Measurements from ENCODE around the gene ZHX3. TPM values are rescaled to one million over a fixed set of nuclear protein-coding genes. Genes with fewer than 3 reads are reported as not detected.

The ZHX3 gene
- total RNA-seq, 1 experiment from 2014 or later = 24.6 TPM

DNA sequence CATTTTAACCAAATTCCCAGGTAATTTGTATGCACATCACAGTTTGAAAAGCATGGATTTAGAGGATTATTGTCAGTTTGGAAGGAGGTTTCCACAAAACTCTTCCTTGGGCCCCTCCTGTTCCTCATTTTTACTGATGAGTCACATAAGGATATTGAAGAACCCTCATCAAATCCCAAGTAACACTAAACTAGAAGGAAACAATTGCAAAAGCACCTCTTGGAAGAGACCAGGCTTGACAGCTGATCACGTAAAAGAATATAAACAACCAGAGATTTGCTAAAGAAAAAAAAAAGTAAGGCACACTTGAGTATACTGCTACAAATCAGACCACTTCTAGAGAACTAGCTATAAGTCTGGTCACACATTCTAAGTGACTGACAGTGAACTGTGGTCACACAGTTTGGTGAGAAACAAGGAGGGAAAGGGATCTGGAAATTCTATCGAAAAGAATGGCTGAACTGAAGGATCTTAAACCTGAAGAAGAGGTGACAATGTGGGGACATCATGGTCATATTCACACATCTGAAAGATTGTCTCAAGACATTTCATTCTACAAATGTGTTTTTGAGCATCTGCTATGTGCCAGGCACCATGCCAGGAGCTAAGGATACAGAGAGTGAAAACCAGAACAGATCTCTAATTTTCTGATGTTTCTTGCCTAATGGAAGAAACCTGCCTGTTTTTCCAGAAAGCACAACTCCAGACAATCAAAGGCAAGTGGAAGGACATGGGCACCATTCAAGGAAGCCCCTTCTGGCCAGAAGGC lies 24.1 kb downstream of the ZHX3 start:
- TF ChIP-seq, protein P1, sequence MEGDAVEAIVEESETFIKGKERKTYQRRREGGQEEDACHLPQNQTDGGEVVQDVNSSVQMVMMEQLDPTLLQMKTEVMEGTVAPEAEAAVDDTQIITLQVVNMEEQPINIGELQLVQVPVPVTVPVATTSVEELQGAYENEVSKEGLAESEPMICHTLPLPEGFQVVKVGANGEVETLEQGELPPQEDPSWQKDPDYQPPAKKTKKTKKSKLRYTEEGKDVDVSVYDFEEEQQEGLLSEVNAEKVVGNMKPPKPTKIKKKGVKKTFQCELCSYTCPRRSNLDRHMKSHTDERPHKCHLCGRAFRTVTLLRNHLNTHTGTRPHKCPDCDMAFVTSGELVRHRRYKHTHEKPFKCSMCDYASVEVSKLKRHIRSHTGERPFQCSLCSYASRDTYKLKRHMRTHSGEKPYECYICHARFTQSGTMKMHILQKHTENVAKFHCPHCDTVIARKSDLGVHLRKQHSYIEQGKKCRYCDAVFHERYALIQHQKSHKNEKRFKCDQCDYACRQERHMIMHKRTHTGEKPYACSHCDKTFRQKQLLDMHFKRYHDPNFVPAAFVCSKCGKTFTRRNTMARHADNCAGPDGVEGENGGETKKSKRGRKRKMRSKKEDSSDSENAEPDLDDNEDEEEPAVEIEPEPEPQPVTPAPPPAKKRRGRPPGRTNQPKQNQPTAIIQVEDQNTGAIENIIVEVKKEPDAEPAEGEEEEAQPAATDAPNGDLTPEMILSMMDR (IDR thresholded peaks at IDR 0.05; ENCODE audit: insufficient read depth in 1 of 2, low read depth in 1 of 2, low read length in 1 of 2, severe bottlenecking in 1 of 2, unreplicated experiment in 1 of 2) = no peak
- Histone ChIP-seq H3K9me3 (no peaks in the 10 kb centered on the region), H3K4me3 (ENCODE audit: low read depth, low read length) (no peak overlapping the region), H3K4me1 (no peaks in the 10 kb centered on the region), H3K36me3 (ENCODE audit: control insufficient read depth, insufficient read depth, low read length) (no peaks in the 10 kb centered on the region), H3K27me3 (replicated peaks; ENCODE audit: control insufficient read depth, insufficient read depth, low read length) (no peaks in the 10 kb centered on the region)
- Mint-ChIP-seq H3K4me1 (ENCODE audit: low read depth, unreplicated experiment) (no peaks in the 10 kb centered on the region), H3K9me3 (ENCODE audit: unreplicated experiment) (no peaks in the 10 kb centered on the region), H3K4me3 (ENCODE audit: unreplicated experiment) (no peak overlapping the region), H3K27ac (ENCODE audit: unreplicated experiment) (no peak overlapping the region), H3K36me3 (ENCODE audit: insufficient read depth, unreplicated experiment) (no peaks in the 10 kb centered on the region), H3K27me3 (ENCODE audit: insufficient read depth, unreplicated experiment) (no peaks in the 10 kb centered on the region)
- DNase-seq = no peak
- intact Hi-C loops (cut with micrococcal nuclease; ENCODE audit: unreplicated experiment) = no loop called here
- BruUV-seq (replicated peaks) = no TSS peak
- CTCF ChIA-PET = interaction anchor here (1.8 kb wide), 1 partner anchor 47 kb away, joined by 6 read pairs; the partner anchor contains the start of gene LPIN3
- POLR2A ChIA-PET = no interaction called here

DNA sequence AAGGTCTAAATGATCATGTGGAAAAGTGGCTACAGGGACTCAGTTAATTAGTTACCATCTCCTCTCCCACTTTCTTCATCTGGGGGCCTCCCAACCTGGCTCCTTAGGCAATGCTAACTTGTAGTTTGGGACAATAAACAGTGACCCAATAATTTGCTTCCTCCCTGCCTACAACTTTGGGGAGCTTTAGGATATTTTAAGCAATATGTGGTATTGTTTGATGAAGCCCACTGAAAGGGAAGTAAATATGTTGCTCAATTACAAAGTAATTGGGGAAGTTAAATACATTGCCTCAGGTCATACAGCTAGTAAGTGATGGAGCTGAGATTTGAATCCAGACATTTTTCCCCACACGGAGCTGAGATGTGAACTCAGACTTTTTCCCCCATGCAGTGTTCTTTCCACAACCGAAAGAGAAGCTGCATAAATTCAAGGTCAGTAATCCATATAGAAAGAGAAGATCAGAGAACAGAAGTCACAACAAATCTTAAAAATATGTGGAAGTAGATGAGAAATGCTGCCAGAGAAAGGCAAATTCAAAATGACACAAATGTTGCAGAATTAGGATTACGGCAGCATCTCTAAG lies 26.6 kb downstream of the ZHX3 start:
- no peak for DNase-seq
- Histone ChIP-seq H3K9me3 (peaks cover 13% of the 10 kb centered on the region), H3K27me3 (replicated peaks; ENCODE audit: control insufficient read depth, insufficient read depth, low read length) (no peaks in the 10 kb centered on the region), H3K36me3 (ENCODE audit: control insufficient read depth, insufficient read depth, low read length) (no peaks in the 10 kb centered on the region), H3K4me1 (no peaks in the 10 kb centered on the region), H3K4me3 (ENCODE audit: low read depth, low read length) (no peak overlapping the region)
- Mint-ChIP-seq H3K4me3 (ENCODE audit: unreplicated experiment) (no peak overlapping the region), H3K36me3 (ENCODE audit: insufficient read depth, unreplicated experiment) (no peaks in the 10 kb centered on the region), H3K27ac (ENCODE audit: unreplicated experiment) (no peak overlapping the region), H3K9me3 (ENCODE audit: unreplicated experiment) (peaks cover 17% of the 10 kb centered on the region), H3K4me1 (ENCODE audit: low read depth, unreplicated experiment) (no peaks in the 10 kb centered on the region), H3K27me3 (ENCODE audit: insufficient read depth, unreplicated experiment) (no peaks in the 10 kb centered on the region)
- no TSS peak for BruUV-seq (replicated peaks)
- CTCF ChIA-PET = no interaction called here
- TF ChIP-seq, protein P1 (IDR thresholded peaks at IDR 0.05; ENCODE audit: insufficient read depth in 1 of 2, low read depth in 1 of 2, low read length in 1 of 2, severe bottlenecking in 1 of 2, unreplicated experiment in 1 of 2) = no peak
- intact Hi-C loops (cut with micrococcal nuclease; ENCODE audit: unreplicated experiment) = no loop called here
- POLR2A ChIA-PET = no interaction called here

DNA sequence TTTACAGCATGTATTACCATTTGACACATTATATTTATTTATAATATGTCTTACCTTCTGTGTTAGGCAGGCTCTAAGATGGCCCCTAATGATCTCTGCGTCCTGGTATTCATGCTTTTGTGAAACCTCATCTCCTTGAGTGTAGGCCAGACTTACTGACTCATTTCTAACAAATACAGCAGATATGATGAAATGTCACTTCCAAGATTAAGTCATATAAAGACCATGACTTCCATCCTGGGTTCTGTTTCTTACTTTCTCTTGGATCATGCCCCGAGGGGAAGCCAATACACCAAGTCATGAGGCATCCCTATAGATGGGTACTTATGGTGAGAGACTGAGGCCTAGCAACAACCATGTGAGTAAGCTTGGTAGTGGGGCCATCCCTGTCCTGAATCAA lies 30.2 kb downstream of the ZHX3 start:
- Mint-ChIP-seq H3K4me1 (ENCODE audit: low read depth, unreplicated experiment) (no peaks in the 10 kb centered on the region), H3K27me3 (ENCODE audit: insufficient read depth, unreplicated experiment) (no peaks in the 10 kb centered on the region), H3K4me3 (ENCODE audit: unreplicated experiment) (no peak overlapping the region), H3K27ac (ENCODE audit: unreplicated experiment) (no peak overlapping the region), H3K36me3 (ENCODE audit: insufficient read depth, unreplicated experiment) (no peaks in the 10 kb centered on the region), H3K9me3 (ENCODE audit: unreplicated experiment) (peaks cover 18% of the 10 kb centered on the region)
- intact Hi-C loops (cut with micrococcal nuclease; ENCODE audit: unreplicated experiment) = no loop called here
- ChIA-PET POLR2A (no interaction called here), CTCF (no interaction called here)
- no TSS peak for BruUV-seq (replicated peaks)
- Histone ChIP-seq H3K27me3 (replicated peaks; ENCODE audit: control insufficient read depth, insufficient read depth, low read length) (no peaks in the 10 kb centered on the region), H3K9me3 (peaks cover 14% of the 10 kb centered on the region), H3K4me1 (no peaks in the 10 kb centered on the region), H3K36me3 (ENCODE audit: control insufficient read depth, insufficient read depth, low read length) (no peaks in the 10 kb centered on the region), H3K4me3 (ENCODE audit: low read depth, low read length) (no peak overlapping the region)
- DNase-seq = no peak
- TF ChIP-seq, protein P1 (IDR thresholded peaks at IDR 0.05; ENCODE audit: insufficient read depth in 1 of 2, low read depth in 1 of 2, low read length in 1 of 2, severe bottlenecking in 1 of 2, unreplicated experiment in 1 of 2) = no peak
